Measurements from ENCODE around the gene BCAS4.

Gene BCAS4

DNA sequence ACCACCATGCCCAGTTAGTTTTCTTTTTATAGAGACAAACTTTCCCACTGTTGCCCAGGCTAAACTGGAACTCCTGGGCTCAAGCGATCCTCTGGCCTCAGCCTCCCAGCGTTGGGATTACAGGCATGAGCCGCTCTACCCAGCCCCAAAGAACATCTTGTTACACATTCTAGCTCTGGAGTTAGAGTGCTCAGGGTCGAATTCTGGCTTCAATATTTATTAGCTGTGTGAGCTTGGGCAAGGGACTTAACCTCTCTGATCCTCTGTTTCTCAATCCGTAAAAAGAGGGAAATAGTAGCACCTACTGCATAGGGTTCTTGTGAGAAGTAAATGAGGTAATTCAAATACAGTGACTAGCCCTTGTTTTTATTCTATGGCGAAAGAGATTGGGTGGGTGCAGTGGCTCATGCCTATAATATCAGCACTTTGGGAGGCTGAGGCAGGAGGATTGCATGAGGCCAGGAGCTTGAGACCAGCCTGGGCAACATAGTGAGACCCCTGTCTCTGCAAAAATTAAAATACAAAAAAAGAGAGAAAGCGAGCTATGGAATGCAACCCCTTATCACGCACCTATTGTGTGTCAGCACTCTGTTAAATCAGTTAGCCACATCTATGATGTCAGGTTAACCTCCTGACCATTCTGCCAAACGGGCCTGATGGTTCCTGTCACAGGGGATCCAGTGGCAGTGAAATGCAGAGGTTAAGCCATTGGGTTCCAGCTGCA, 19.7 kb downstream of the BCAS4 start:
- TF ChIP-seq, protein P1, sequence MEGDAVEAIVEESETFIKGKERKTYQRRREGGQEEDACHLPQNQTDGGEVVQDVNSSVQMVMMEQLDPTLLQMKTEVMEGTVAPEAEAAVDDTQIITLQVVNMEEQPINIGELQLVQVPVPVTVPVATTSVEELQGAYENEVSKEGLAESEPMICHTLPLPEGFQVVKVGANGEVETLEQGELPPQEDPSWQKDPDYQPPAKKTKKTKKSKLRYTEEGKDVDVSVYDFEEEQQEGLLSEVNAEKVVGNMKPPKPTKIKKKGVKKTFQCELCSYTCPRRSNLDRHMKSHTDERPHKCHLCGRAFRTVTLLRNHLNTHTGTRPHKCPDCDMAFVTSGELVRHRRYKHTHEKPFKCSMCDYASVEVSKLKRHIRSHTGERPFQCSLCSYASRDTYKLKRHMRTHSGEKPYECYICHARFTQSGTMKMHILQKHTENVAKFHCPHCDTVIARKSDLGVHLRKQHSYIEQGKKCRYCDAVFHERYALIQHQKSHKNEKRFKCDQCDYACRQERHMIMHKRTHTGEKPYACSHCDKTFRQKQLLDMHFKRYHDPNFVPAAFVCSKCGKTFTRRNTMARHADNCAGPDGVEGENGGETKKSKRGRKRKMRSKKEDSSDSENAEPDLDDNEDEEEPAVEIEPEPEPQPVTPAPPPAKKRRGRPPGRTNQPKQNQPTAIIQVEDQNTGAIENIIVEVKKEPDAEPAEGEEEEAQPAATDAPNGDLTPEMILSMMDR (IDR thresholded peaks at IDR 0.05): no peak

DNA sequence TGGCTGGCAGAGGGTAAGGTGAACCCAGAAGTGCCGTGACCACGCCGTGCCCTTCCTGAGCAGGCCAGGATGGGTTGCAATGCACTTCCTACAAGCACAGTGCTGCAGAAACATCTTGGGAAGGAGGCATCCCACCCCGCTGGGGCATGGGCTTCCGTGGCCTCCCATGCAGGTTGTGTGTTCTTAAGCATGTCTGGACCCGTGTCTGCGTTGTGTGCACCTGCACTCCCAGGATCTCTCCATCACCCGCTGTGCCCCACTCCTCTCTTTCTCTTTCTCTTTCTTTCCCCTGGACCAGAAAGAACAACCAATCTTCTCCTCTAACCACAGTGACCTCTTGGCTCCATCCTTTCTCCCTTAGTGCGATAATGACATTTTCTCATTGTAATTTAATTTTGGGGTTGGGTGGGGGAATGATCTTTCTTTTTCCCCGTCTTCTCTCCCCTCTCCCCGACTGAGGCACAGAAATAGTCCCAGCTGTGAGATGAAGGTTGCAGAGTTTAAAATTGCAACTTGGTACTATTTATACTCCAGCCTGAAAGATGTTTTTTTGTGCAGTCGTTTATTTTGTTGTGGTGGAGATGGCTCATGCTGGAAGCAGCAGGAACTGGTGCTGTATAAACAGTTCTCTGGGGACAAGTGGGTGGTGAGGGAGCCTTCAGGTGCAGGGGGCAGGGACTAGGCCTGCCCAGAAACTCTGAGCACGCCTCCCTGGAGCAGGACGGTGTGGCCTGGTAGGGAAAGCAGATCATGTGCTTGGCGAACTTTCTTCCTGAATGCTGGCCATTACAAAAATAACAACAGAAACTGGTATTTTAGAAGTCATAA, 20.5 kb downstream of the BCAS4 start:
- TF ChIP-seq, protein P1 (IDR thresholded peaks at IDR 0.05): no peak

DNA sequence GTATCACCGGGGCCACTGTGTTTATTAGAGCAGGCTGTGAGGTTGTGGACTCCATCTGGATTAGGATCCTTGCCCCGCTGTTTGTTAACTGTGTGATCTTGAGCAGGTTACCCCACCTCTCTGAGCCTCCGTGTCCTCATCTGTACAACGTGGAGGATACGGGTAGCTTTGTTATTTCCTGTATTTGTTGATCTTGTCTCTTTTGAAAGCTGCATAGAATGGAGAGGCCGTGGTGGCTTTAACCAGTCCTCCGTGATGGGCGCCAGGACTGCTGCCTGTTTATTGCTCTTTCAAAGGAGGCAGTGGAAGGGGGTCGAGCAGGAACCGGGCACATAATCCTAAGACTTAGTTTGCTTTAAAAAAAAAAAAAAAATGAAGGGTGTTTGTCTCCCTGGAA, 22.9 kb downstream of the BCAS4 start:
- TF ChIP-seq, protein P1 (IDR thresholded peaks at IDR 0.05): no peak

DNA sequence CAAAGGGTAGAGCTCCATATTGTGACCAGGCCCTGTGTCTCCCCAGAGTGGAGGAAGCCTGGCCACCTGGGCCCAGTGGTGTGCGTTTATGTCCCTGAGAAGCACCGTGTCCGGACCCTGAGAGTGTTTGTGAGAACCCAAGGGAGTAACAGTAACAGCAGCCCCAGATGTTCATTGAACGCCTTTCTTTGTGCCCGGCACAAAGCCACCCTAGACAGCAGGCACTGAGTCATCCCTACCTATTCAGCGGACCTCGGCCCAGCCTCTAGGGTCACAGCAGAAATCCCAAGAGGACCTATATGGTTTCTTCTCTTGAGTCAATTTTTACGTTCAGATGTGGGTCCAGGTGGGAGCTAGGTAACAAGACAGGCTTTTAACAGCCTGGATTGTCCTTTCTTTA, 24.5 kb downstream of the BCAS4 start:
- TF ChIP-seq, protein P1 (IDR thresholded peaks at IDR 0.05): no peak

DNA sequence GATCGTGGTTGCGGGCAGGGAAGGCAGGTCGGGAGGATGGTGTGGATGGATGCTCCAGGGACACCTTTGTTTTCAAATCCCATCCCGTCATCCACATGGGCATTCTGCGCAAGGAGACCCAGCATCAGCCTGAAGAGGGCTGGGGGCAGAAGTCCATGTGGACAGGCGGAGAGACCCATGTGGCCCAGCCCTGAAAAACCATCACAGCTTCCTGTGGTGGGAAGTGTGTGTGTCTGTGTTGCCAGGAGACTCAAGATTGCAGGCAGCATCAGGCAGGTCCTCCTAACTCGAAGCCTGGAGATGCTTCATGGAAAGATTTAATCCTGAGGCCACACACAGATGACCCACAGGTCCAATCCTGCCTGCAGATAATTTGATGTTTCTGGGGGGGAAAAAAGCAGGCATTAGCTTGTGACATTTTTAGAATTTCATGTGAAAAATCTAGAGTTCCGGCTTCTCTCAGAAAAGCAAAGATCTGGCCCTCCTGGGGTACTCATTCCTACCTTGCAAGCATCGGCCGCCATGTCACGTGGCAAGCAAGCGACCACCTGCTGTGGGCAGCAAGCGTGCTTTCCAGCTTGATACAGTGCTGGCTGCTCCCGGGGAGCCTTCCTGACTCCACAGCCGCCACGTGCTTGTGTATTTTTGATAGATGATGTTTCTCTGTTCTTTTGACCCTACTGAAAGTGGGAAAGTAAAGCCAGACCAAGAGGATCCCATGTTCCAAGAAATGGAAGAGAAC, 25.8 kb downstream of the BCAS4 start:
- TF ChIP-seq, protein P1 (IDR thresholded peaks at IDR 0.05): no peak

DNA sequence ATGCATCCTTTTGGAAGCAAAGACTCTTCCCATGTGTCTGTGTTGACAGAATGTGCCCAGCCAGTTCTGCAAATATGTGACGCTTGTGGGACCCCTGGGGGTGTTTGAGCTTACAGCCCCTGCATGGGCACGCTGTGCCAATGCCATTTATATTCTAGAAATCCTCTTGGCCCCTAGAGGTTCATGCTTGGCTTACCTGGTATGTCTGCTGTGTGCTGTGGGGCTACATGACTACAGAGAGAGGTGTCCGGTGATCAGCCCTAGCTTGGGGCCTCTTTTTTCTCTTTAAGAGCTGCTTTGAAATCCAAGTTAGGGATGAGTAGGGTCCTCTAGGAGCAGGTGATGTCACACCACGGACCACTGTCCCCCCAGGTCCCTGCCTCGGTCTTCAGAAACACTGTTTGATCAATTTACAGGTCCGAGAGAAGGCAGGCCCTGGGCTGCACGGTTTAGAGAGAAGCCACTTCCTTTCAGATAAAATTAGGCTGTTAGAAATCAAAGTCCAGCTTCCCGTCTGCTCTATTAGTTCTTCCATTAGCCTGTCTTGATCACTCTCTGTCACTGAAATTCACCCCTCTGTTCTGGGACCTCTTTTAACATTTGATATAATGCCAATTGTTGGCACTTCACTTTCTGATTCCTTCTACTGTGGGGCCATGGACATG, 26.5 kb downstream of the BCAS4 start:
- TF ChIP-seq, protein P1 (IDR thresholded peaks at IDR 0.05): no peak

DNA sequence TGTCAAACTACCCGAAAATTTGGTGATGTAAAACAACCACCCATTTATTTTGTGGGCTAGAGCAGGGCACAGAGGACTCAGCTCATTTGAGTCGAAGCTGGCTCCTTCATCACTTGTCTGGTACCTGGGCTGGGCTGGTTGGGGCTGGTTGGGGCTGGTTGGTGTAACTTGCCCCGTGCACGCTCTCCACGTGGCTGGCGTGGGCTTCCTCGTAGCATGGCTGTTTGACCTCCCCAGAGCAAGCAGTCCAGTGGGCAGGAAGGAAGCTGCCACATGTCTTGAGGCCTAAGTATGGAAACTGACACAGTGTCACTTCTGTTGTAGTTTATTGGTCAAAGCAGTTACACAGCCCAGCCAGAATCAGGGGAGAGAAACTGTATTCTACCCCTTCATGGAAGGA, 27.1 kb downstream of the BCAS4 start:
- TF ChIP-seq, protein P1 (IDR thresholded peaks at IDR 0.05): no peak

All from LNCAP (cell line).